HUES64 (cell line): ENCODE results near the gene PTPRN2.
"Not testable (repeated sequence)": the region's sequence is repeated elsewhere in the genome, so short reads cannot be mapped to it uniquely, and the experiment has no call there.

ENCODE experiments used
- H3K27ac ChIP-seq: 2 replicates; pipeline ENCODE4 v1.7.0; 2013; ENCODE audit warnings: low read depth, low read length, inconsistent platforms
- H3K27me3 ChIP-seq: 2 replicates; pipeline ENCODE4 v1.6.1; 2013; ENCODE audit warnings: mild to moderate bottlenecking, low read length; ENCODE audit not compliant: insufficient read depth
- H3K36me3 ChIP-seq: 2 replicates; pipeline ENCODE4 v1.6.1; 2013; ENCODE audit warnings: mild to moderate bottlenecking, low read length; ENCODE audit not compliant: insufficient read depth
- H3K4me1 ChIP-seq: 2 replicates; pipeline ENCODE4 v1.6.1; 2013; ENCODE audit warnings: mild to moderate bottlenecking, low read length, moderate library complexity; ENCODE audit not compliant: insufficient read depth
- H3K4me3 ChIP-seq: 2 replicates; pipeline ENCODE4 v1.5.1; 2013; ENCODE audit warnings: mild to moderate bottlenecking, low read length, moderate library complexity
- H3K9ac ChIP-seq: 2 replicates; pipeline ENCODE4 v1.6.1; 2013; ENCODE audit warnings: mild to moderate bottlenecking, low read depth, low read length
- H3K9me3 ChIP-seq: 2 replicates; pipeline ENCODE4 v1.6.1; 2013; ENCODE audit warnings: low read depth, low read length; ENCODE audit not compliant: insufficient read depth
- WGBS: fragments of 150-250, 120-280 bp; methylation state at CpG from one replicate; pipeline ENCODE4 v1.1.7; 2013; ENCODE audit warnings: missing lambda C conversion rate; 5-methylcytosine and 5-hydroxymethylcytosine counted together

PTPRN2 gene

DNA sequence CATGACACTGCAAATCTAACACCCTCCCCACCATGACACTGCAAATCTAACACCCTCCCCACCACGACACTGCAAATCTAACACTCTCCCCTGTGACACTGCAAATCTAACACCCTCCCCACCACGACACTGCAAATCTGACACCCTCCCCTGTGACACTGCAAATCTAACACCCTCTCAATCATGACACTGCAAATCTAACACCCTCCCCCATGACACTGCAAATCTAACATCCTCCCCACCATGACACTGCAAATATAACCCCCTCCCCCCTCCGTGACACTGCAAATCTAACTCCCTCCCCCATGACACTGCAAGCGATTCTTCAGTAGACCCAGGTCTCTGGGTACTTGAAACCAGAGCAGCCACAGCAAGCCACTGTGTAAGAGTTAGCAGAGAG lies 646.4 kb downstream of the PTPRN2 start:
- Histone ChIP-seq H3K36me3 (no peaks in the 10 kb centered on the region), H3K9ac (no peak overlapping the region), H3K9me3 (peaks cover 90% of the 10 kb centered on the region), H3K27ac (no peak overlapping the region), H3K4me3 (no peak overlapping the region), H3K4me1 (no peaks in the 10 kb centered on the region), H3K27me3 (no peaks in the 10 kb centered on the region)
- 65% methylated on average over 4 of the region's 4 CpGs for WGBS

- Histone ChIP-seq H3K36me3 (no peaks in the 10 kb centered on the region), H3K9ac (no peak overlapping the region), H3K9me3 (peaks cover 89% of the 10 kb centered on the region), H3K4me3 (no peak overlapping the region), H3K4me1 (no peaks in the 10 kb centered on the region), H3K27ac (no peak overlapping the region), H3K27me3 (no peaks in the 10 kb centered on the region)
- 77% methylated on average over 7 of the region's 7 CpGs for WGBS
These were observed 647.1 kb downstream of the PTPRN2 start for GRCh38 chr7:157940497-157940896.

DNA sequence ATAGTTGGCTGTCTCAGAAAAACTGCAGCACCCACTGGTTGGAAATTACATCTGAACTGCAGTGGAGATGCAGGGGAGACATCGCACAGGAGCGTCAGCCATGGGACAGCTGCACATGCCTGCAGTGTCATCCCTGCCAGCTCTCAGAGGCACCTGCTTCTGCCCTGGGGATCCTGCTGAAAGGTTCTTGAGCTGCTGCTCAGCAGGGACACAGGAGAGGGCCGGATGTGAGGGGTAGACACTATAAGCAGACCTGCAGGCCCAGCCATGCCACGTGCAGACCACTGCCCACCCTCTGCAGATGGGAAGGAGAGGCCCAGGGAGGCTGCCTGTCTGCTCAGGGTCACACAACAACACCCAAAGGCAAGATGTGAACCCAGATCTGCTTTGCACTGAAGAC lies 649.4 kb downstream of the PTPRN2 start:
- Histone ChIP-seq H3K27ac (no peak overlapping the region), H3K9ac (no peak overlapping the region), H3K27me3 (no peaks in the 10 kb centered on the region), H3K36me3 (no peaks in the 10 kb centered on the region), H3K9me3 (peaks cover 85% of the 10 kb centered on the region), H3K4me3 (no peak overlapping the region), H3K4me1 (no peaks in the 10 kb centered on the region)
- 63% methylated on average over 4 of the region's 4 CpGs for WGBS

DNA sequence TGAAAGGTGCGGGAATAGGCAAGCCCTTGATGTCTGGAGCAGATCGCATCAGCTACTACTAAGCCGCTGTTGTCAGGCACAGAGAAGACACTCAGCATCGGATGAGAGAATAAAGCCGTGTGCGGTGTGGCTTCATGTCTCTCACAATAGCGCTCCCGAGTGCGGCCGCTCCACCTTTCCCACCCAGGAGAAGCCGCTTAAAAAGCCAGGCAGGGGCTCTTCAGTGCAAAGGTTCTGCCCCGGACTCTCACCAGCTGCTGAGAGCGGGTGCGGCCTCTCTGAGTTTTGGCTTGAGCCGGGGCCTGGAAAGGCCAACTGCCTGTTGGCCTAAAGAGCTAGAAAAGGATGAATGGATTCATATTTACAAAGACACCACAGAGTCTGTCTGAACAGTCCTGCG lies 650.2 kb downstream of the PTPRN2 start:
- peaks cover 82% of the 10 kb centered on the region for H3K9me3 ChIP-seq
- no peaks in the 10 kb centered on the region for H3K36me3 ChIP-seq
- no peak overlapping the region for H3K4me3 ChIP-seq
- H3K27ac ChIP-seq = no peak overlapping the region
- 94% methylated on average over 16 of the region's 16 CpGs for WGBS
- no peaks in the 10 kb centered on the region for H3K27me3 ChIP-seq
- H3K9ac ChIP-seq = no peak overlapping the region
- H3K4me1 ChIP-seq = no peaks in the 10 kb centered on the region

DNA sequence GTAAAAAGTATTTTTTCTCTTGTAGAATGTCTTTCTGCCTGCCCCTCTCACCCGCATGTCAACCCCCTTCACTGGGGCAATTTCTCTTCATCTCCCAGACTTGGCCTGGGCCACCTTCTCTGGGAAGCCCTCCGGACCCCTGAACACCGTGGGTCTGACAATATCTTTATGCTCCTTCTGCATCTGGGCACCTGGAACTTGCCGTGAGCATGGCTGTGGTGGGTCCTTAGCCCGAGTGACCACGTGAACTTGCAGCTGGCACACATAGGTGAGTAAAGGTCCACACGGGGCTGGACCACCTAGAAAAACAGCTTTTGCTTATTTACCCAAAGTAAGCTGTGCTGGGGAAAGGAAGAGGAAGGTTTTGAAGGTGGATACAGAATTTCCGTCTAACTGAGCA lies 650.6 kb downstream of the PTPRN2 start:
- H3K36me3 ChIP-seq = no peaks in the 10 kb centered on the region
- no peak overlapping the region for H3K9ac ChIP-seq
- H3K9me3 ChIP-seq = peaks cover 83% of the 10 kb centered on the region
- H3K4me1 ChIP-seq = no peaks in the 10 kb centered on the region
- WGBS = 76% methylated on average over 8 of the region's 8 CpGs
- no peak overlapping the region for H3K27ac ChIP-seq
- no peaks in the 10 kb centered on the region for H3K27me3 ChIP-seq
- H3K4me3 ChIP-seq = no peak overlapping the region

GRCh38 chr7:157935721-157936120 lies 651.9 kb downstream of the PTPRN2 start:
- not testable (repeated sequence) for H3K36me3 ChIP-seq, H3K27ac ChIP-seq, H3K4me3 ChIP-seq, H3K9ac ChIP-seq, H3K4me1 ChIP-seq, H3K27me3 ChIP-seq
- WGBS = 71% methylated on average over 11 of the region's 11 CpGs
- peaks cover 87% of the 10 kb centered on the region for H3K9me3 ChIP-seq

DNA sequence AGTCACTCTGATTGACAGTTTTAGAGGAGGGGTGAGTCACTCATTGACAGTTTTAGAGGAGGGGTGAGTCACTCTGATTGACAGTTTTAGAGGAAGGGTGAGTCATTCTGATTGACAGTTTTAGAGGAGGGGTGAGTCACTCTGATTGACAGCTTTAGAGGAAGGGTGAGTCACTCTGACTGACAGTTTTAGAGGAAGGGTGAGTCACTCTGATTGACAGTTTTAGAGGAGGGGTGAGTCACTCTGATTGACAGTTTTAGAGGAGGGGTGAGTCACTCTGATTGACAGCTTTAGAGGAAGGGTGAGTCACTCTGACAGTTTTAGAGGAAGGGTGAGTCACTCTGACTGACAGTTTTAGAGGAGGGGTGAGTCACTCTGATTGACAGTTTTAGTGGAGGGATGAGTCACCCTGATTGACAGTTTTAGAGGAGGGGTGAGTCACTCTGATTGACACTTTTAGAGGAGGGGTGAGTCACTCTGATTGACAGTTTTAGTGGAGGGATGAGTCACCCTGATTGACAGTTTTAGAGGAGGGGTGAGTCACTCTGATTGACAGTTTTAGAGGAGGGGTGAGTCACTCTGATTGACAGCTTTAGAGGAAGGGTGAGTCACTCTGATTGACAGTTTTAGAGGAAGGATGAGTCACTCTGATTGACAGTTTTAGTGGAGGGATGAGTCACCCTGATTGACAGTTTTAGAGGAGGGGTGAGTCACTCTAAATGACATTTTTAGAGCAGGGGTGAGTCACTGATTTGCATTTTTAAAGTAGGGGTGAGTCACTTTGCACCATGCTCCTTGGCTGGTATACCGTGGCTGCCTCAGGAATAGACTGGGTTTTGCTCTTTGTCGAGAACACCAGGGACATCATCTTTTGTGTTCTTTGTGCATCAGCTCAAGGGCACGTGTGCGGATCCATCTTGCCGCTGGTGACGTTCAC lies 654.1 kb downstream of the PTPRN2 start:
- WGBS = 79% methylated on average over 6 of the region's 6 CpGs
- not testable (repeated sequence) for H3K9ac ChIP-seq, H3K27me3 ChIP-seq, H3K4me1 ChIP-seq, H3K36me3 ChIP-seq, H3K4me3 ChIP-seq, H3K27ac ChIP-seq
- H3K9me3 ChIP-seq = peaks cover 88% of the 10 kb centered on the region

DNA sequence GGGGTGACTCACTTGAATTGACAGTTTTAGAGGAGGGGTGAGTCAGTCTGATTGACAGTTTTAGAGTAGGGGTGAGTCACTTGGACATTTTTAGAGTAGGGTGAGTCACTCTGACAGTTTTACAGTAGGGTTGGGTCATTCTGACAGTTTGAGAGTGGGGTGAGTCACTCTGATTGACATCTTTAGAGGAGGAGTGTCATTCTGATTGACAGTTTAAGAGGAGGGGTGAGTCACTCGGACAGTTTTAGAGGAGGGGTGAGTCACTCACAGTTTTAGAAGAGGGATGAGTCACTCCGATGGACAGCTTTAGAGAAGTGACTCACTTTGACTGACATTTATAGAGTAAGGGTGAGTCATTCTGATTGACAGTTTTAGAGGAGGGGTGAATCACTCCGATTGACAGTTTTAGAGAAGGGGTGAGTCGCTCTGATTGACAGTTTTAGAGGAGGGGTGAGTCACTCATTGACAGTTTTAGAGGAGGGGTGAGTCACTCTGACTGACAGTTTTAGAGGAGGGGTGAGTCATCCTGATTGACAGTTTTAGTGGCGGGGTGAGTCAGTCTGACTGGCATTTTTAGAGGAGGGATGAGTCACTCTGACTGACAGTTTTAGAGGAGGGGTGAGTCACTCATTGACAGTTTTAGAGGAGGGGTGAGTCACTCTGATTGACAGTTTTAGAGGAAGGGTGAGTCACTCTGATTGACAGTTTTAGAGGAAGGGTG lies 655.0 kb downstream of the PTPRN2 start:
- Histone ChIP-seq H3K27me3 (no peaks in the 10 kb centered on the region), H3K9ac (no peak overlapping the region), H3K9me3 (peaks cover 88% of the 10 kb centered on the region), H3K27ac (no peak overlapping the region), H3K36me3 (no peaks in the 10 kb centered on the region), H3K4me1 (no peaks in the 10 kb centered on the region), H3K4me3 (no peak overlapping the region)
- WGBS = 75% methylated on average over 5 of the region's 5 CpGs

GRCh38 chr7:157930926-157931466 lies 656.6 kb downstream of the PTPRN2 start:
- peaks cover 84% of the 10 kb centered on the region for H3K9me3 ChIP-seq
- no peaks in the 10 kb centered on the region for H3K36me3 ChIP-seq
- H3K4me1 ChIP-seq = no peaks in the 10 kb centered on the region
- whole genome bisulfite sequencing = 81% methylated on average over 13 of the region's 13 CpGs
- H3K9ac ChIP-seq = no peak overlapping the region
- no peaks in the 10 kb centered on the region for H3K27me3 ChIP-seq
- H3K4me3 ChIP-seq = no peak overlapping the region
- H3K27ac ChIP-seq = no peak overlapping the region

DNA sequence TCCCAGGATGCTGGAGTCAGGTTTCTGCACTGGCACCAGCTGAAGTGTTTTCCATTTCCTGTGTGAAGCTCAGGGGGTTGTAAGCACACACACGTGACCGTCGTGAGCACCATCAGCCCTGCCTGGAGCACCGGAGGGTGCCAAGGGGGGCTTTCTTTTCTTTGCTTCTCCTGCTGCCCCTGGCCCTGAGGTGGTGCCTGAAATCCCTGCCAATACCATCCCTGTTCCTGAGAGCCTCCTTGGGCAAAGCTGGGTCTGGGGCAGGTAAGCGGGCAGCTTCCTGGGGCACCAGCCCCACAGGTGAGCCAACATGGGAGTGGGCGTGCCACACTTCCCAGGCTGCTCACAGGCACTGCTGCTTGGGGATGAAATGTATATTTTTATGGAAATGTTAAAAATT lies 657.2 kb downstream of the PTPRN2 start:
- Histone ChIP-seq H3K9me3 (peaks cover 85% of the 10 kb centered on the region), H3K4me1 (no peaks in the 10 kb centered on the region)
- WGBS = 90% methylated on average over 6 of the region's 6 CpGs

DNA sequence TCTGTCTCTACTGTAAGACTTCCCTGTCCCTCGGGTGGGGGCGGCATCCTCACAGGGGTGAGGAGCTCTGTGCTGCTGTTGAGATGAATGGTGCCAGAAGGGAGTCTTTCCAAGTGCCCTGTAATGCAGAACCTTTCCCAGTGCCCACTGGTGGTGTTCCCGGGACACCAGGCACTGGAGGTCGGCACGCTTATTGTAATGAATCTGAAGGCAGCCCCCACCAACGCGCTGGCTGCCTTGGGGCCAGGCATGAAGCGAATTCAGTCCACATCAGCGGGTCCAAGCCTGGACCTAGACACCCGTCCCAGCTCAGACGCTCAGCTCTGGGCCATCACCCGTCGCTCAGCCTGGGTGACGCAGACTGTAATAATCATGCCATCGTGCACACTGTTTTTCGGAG lies 658.0 kb downstream of the PTPRN2 start:
- peaks cover 83% of the 10 kb centered on the region for H3K9me3 ChIP-seq

More for the DNA sequence above, 657.2 kb downstream of the PTPRN2 start:
- H3K27ac ChIP-seq = no peak overlapping the region
- no peaks in the 10 kb centered on the region for H3K27me3 ChIP-seq
- H3K4me3 ChIP-seq = no peak overlapping the region
- no peak overlapping the region for H3K9ac ChIP-seq
- no peaks in the 10 kb centered on the region for H3K36me3 ChIP-seq

More for the DNA sequence above, 658.0 kb downstream of the PTPRN2 start:
- no peak overlapping the region for H3K9ac ChIP-seq
- H3K27ac ChIP-seq = no peak overlapping the region
- H3K36me3 ChIP-seq = no peaks in the 10 kb centered on the region
- no peak overlapping the region for H3K4me3 ChIP-seq
- 82% methylated on average over 16 of the region's 16 CpGs for WGBS
- no peaks in the 10 kb centered on the region for H3K4me1 ChIP-seq
- no peaks in the 10 kb centered on the region for H3K27me3 ChIP-seq
